Endodermal cell (in vitro differentiated cells): ENCODE data around the gene CAP1. TPM values are rescaled to one million over a fixed set of nuclear protein-coding genes. Genes with fewer than 3 reads are reported as not detected.
"Not testable (repeated sequence)": the region's sequence is repeated elsewhere in the genome, so short reads cannot be mapped to it uniquely, and the experiment has no call there.

ENCODE experiments used
- DNase-seq: peaks from one replicate; pipeline ENCODE4 v3.0.0-alpha.2; 2017
- H3K27ac ChIP-seq: 2 replicates; pipeline ENCODE4 v1.5.1; 2013; ENCODE audit warnings: mild to moderate bottlenecking, low read depth, low read length, moderate library complexity
- H3K27me3 ChIP-seq: 2 replicates; pipeline ENCODE4 v1.6.1; 2013; ENCODE audit warnings: mild to moderate bottlenecking, low read length, moderate library complexity; ENCODE audit not compliant: insufficient read depth, control insufficient read depth, poor library complexity, severe bottlenecking
- H3K36me3 ChIP-seq: 2 replicates; pipeline ENCODE4 v1.7.0; 2013; ENCODE audit warnings: mild to moderate bottlenecking, low read length, moderate library complexity; ENCODE audit not compliant: control insufficient read depth, insufficient read depth
- H3K4me1 ChIP-seq: one replicate; pipeline ENCODE4 v1.7.0; 2013; ENCODE audit warnings: low read length; ENCODE audit not compliant: control insufficient read depth, insufficient read depth
- H3K4me3 ChIP-seq: 2 replicates; pipeline ENCODE4 v1.5.1; 2013; ENCODE audit warnings: mild to moderate bottlenecking, low read length, moderate library complexity
- H3K9ac ChIP-seq: 2 replicates; pipeline ENCODE4 v1.6.1; 2013; ENCODE audit warnings: mild to moderate bottlenecking, low read length, moderate library complexity; ENCODE audit not compliant: poor library complexity, severe bottlenecking; ENCODE audit errors: extremely low read depth
- H3K9me3 ChIP-seq: 2 replicates; pipeline ENCODE4 v1.6.1; 2013; ENCODE audit warnings: mild to moderate bottlenecking, low read length, moderate library complexity; ENCODE audit not compliant: control insufficient read depth
- H3K27ac Mint-ChIP-seq: 2 replicates; pipeline ENCODE4 v1.8.0; 2020; ENCODE audit warnings: mixed read lengths
- H3K27me3 Mint-ChIP-seq: 2 replicates; pipeline ENCODE4 v1.8.0; 2021; ENCODE audit warnings: mild to moderate bottlenecking, mixed read lengths; ENCODE audit not compliant: insufficient read depth
- H3K36me3 Mint-ChIP-seq: 2 replicates; pipeline ENCODE4 v1.8.0; 2020; ENCODE audit warnings: low read depth, mixed read lengths
- H3K4me1 Mint-ChIP-seq: 2 replicates; pipeline ENCODE4 v1.8.0; 2020; ENCODE audit warnings: mixed read lengths
- H3K4me3 Mint-ChIP-seq: 2 replicates; pipeline ENCODE4 v1.8.0; 2020; ENCODE audit warnings: mild to moderate bottlenecking, moderate library complexity, mixed read lengths
- H3K9me3 Mint-ChIP-seq: 2 replicates; pipeline ENCODE4 v1.8.0; 2020; ENCODE audit warnings: mild to moderate bottlenecking, mixed read lengths
- CTCF ChIP-seq: fragments of 200-600 bp; sonication (generic); conservative IDR thresholded peaks from 2 replicates; pipeline ENCODE4 v1.5.0; 2021; ENCODE audit warnings: antibody characterized with exemption, mild to moderate bottlenecking
- WGBS, 2 experiments: methylation state at CpG; one replicate each; pipeline versions ENCODE4 v1.1.5 to v1.1.7; 2013; ENCODE audit warnings: missing lambda C conversion rate in 2 of 2, mixed read lengths in 1 of 2; ENCODE audit not compliant: insufficient coverage in 1 of 2, insufficient read length in 1 of 2; 5-methylcytosine and 5-hydroxymethylcytosine counted together
- total RNA-seq, 2 donors: library from RNA; stranded (reverse); fragmentation: NEBNext Ultra II Directional in 1 of 2; extraction: Animal tissue kit (Norgen Biotek cat#: 25700) in 1 of 2; gene quantifications; 2 replicates in 1 of 2; 3 replicates in 1 of 2; pipeline ENCODE4 v1.2.1, GENCODE V29; 2021

Gene CAP1
- total RNA-seq, 2 donors from 2014 or later, result 260 to 287 TPM

GRCh38 chr1:40084750-40085149 is 44.2 kb downstream of the CAP1 start:
- not testable (repeated sequence) for H3K9me3 ChIP-seq, H3K27ac ChIP-seq, H3K4me1 Mint-ChIP-seq, H3K4me3 Mint-ChIP-seq, H3K9me3 Mint-ChIP-seq, H3K4me1 ChIP-seq, H3K4me3 ChIP-seq, H3K27me3 Mint-ChIP-seq, H3K27me3 ChIP-seq, H3K9ac ChIP-seq, H3K27ac Mint-ChIP-seq
- H3K36me3 Mint-ChIP-seq, result peaks cover 51% of the 10 kb centered on the region
- TF ChIP-seq CTCF, result peak; percentile 82
- 44 to 59% methylated on average over 4 to 11 of the region's 11 CpGs for WGBS, 2 experiments
- H3K36me3 ChIP-seq, result peaks cover 53% of the 10 kb centered on the region
- DNase-seq, result peak; percentile 90

GRCh38 chr1:40090652-40091355 is 50.3 kb downstream of the CAP1 start:
- no peak overlapping the region for H3K4me3 Mint-ChIP-seq
- no peak overlapping the region for H3K27ac ChIP-seq
- H3K27me3 ChIP-seq, result no peaks in the 10 kb centered on the region
- H3K36me3 ChIP-seq, result peaks cover 55% of the 10 kb centered on the region
- no peak overlapping the region for H3K4me3 ChIP-seq
- H3K9ac ChIP-seq, result no peak overlapping the region
- no peaks in the 10 kb centered on the region for H3K4me1 Mint-ChIP-seq
- no peak overlapping the region for H3K27ac Mint-ChIP-seq
- WGBS, 2 experiments, result 95 to 97% methylated on average over 3 to 5 of the region's 5 CpGs
- no peaks in the 10 kb centered on the region for H3K9me3 ChIP-seq
- TF ChIP-seq CTCF, result no peak
- no peak for DNase-seq
- no peaks in the 10 kb centered on the region for H3K9me3 Mint-ChIP-seq
- no peaks in the 10 kb centered on the region for H3K4me1 ChIP-seq
- H3K36me3 Mint-ChIP-seq, result peaks cover 48% of the 10 kb centered on the region
- H3K27me3 Mint-ChIP-seq, result no peaks in the 10 kb centered on the region

- Mint-ChIP-seq H3K27me3 (peaks cover 3% of the 10 kb centered on the region), H3K4me3 (no peak overlapping the region), H3K27ac (no peak overlapping the region), H3K36me3 (peaks cover 41% of the 10 kb centered on the region), H3K9me3 (no peaks in the 10 kb centered on the region), H3K4me1 (peaks cover 2% of the 10 kb centered on the region)
- Histone ChIP-seq H3K27ac (no peak overlapping the region), H3K4me3 (no peak overlapping the region), H3K9ac (no peak overlapping the region), H3K36me3 (peaks cover 53% of the 10 kb centered on the region), H3K4me1 (no peaks in the 10 kb centered on the region), H3K9me3 (no peaks in the 10 kb centered on the region), H3K27me3 (no peaks in the 10 kb centered on the region)
- WGBS, 2 experiments, result 89 to 100% methylated on average over 1 to 2 of the region's 2 CpGs
- DNase-seq, result no peak
- no peak for TF ChIP-seq CTCF
Observed at GRCh38 chr1:40092241-40092640, 51.7 kb downstream of the CAP1 start.
